ENCODE results near the gene MAP4K4. TPM values are rescaled to one million over a fixed set of nuclear protein-coding genes. Genes with fewer than 3 reads are reported as not detected.

MAP4K4 gene
- total and polyA plus RNA-seq, 2 of the 13 experiments (the other 11 are each of a cell fraction or from before 2014, with no cell fraction given), result 105 to 264 TPM

- TF ChIP-seq, protein P1, sequence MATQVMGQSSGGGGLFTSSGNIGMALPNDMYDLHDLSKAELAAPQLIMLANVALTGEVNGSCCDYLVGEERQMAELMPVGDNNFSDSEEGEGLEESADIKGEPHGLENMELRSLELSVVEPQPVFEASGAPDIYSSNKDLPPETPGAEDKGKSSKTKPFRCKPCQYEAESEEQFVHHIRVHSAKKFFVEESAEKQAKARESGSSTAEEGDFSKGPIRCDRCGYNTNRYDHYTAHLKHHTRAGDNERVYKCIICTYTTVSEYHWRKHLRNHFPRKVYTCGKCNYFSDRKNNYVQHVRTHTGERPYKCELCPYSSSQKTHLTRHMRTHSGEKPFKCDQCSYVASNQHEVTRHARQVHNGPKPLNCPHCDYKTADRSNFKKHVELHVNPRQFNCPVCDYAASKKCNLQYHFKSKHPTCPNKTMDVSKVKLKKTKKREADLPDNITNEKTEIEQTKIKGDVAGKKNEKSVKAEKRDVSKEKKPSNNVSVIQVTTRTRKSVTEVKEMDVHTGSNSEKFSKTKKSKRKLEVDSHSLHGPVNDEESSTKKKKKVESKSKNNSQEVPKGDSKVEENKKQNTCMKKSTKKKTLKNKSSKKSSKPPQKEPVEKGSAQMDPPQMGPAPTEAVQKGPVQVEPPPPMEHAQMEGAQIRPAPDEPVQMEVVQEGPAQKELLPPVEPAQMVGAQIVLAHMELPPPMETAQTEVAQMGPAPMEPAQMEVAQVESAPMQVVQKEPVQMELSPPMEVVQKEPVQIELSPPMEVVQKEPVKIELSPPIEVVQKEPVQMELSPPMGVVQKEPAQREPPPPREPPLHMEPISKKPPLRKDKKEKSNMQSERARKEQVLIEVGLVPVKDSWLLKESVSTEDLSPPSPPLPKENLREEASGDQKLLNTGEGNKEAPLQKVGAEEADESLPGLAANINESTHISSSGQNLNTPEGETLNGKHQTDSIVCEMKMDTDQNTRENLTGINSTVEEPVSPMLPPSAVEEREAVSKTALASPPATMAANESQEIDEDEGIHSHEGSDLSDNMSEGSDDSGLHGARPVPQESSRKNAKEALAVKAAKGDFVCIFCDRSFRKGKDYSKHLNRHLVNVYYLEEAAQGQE (IDR thresholded peaks at IDR 0.05; ENCODE audit: borderline replicate concordance in 1 of 2, low read depth in 1 of 2, low read length in 2 of 2), result no peak
- TF ChIP-seq ISX (CRISPR knock-in tag; conservative IDR thresholded peaks at IDR 0.05), result no peak
- TF ChIP-seq MATR3 (CRISPR knock-in tag; IDR thresholded peaks at IDR 0.05), result no peak
- TF ChIP-seq IKZF1 (IDR thresholded peaks at IDR 0.05), result no peak
- no peak for TF ChIP-seq U2AF1 (optimal IDR thresholded peaks at IDR 0.05; ENCODE audit: low read depth, low read length)
- TF ChIP-seq ZNF234 (CRISPR knock-in tag; conservative IDR thresholded peaks at IDR 0.05), result no peak
- TF ChIP-seq, protein P2, sequence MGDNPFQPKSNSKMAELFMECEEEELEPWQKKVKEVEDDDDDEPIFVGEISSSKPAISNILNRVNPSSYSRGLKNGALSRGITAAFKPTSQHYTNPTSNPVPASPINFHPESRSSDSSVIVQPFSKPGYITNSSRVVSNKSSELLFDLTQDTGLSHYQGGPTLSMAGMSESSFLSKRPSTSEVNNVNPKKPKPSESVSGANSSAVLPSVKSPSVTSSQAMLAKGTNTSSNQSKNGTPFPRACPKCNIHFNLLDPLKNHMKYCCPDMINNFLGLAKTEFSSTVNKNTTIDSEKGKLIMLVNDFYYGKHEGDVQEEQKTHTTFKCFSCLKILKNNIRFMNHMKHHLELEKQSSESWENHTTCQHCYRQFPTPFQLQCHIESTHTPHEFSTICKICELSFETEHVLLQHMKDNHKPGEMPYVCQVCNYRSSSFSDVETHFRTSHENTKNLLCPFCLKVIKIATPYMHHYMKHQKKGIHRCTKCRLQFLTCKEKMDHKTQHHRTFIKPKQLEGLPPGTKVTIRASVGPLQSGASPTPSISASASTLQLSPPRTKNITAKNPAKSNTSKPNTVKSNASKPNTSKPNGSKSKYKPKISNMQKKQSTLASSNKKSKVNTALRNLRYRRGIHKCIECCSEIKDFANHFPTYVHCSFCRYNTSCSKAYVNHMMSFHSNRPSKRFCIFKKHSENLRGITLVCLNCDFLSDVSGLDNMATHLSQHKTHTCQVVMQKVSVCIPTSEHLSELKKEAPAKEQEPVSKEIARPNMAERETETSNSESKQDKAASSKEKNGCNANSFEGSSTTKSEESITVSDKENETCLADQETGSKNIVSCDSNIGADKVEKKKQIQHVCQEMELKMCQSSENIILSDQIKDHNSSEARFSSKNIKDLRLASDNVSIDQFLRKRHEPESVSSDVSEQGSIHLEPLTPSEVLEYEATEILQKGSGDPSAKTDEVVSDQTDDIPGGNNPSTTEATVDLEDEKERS (CRISPR knock-in tag; IDR thresholded peaks at IDR 0.05), result 0 out of 2 replicates have a peak, but pooled peaks have one; percentile 33
- TF ChIP-seq AGO1 (IDR thresholded peaks at IDR 0.05; ENCODE audit: low read depth, low read length, poor library complexity, severe bottlenecking), result no peak
- TF ChIP-seq, protein P3, sequence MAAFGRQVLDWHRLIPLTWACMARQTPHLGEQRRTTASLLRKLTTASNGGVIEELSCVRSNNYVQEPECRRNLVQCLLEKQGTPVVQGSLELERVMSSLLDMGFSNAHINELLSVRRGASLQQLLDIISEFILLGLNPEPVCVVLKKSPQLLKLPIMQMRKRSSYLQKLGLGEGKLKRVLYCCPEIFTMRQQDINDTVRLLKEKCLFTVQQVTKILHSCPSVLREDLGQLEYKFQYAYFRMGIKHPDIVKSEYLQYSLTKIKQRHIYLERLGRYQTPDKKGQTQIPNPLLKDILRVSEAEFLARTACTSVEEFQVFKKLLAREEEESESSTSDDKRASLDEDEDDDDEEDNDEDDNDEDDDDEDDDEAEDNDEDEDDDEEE (CRISPR knock-in tag; IDR thresholded peaks at IDR 0.05), result no peak
- TF ChIP-seq, protein P4, sequence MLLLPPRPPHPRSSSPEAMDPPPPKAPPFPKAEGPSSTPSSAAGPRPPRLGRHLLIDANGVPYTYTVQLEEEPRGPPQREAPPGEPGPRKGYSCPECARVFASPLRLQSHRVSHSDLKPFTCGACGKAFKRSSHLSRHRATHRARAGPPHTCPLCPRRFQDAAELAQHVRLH (CRISPR knock-in tag; IDR thresholded peaks at IDR 0.05; ENCODE audit: borderline replicate concordance, low read depth), result no peak
- TF ChIP-seq MAFK (conservative IDR thresholded peaks at IDR 0.05 in 1 of 2, IDR thresholded peaks at IDR 0.05 in 1 of 2; ENCODE audit: low read length in 2 of 2), result no peak
- TF ChIP-seq, protein P5, sequence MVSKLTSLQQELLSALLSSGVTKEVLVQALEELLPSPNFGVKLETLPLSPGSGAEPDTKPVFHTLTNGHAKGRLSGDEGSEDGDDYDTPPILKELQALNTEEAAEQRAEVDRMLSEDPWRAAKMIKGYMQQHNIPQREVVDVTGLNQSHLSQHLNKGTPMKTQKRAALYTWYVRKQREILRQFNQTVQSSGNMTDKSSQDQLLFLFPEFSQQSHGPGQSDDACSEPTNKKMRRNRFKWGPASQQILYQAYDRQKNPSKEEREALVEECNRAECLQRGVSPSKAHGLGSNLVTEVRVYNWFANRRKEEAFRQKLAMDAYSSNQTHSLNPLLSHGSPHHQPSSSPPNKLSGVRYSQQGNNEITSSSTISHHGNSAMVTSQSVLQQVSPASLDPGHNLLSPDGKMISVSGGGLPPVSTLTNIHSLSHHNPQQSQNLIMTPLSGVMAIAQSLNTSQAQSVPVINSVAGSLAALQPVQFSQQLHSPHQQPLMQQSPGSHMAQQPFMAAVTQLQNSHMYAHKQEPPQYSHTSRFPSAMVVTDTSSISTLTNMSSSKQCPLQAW (CRISPR knock-in tag; IDR thresholded peaks at IDR 0.05), result no peak
- no peak for TF ChIP-seq MYC (CRISPR knock-in tag; IDR thresholded peaks at IDR 0.05; ENCODE audit: borderline replicate concordance)
- no peak for TF ChIP-seq SIX4 (CRISPR knock-in tag; IDR thresholded peaks at IDR 0.05)
- TF ChIP-seq, protein P6, sequence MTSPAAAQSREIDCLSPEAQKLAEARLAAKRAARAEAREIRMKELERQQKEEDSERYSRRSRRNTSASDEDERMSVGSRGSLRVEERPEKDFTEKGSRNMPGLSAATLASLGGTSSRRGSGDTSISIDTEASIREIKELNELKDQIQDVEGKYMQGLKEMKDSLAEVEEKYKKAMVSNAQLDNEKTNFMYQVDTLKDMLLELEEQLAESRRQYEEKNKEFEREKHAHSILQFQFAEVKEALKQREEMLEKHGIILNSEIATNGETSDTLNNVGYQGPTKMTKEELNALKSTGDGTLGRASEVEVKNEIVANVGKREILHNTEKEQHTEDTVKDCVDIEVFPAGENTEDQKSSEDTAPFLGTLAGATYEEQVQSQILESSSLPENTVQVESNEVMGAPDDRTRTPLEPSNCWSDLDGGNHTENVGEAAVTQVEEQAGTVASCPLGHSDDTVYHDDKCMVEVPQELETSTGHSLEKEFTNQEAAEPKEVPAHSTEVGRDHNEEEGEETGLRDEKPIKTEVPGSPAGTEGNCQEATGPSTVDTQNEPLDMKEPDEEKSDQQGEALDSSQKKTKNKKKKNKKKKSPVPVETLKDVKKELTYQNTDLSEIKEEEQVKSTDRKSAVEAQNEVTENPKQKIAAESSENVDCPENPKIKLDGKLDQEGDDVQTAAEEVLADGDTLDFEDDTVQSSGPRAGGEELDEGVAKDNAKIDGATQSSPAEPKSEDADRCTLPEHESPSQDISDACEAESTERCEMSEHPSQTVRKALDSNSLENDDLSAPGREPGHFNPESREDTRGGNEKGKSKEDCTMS (CRISPR knock-in tag; conservative IDR thresholded peaks at IDR 0.05), result no peak
- TF ChIP-seq PRPF4 (IDR thresholded peaks at IDR 0.05; ENCODE audit: low read depth, low read length, poor library complexity, severe bottlenecking), result no peak
- TF ChIP-seq PHB2 (IDR thresholded peaks at IDR 0.05; ENCODE audit: partially characterized antibody), result no peak
- peak; percentile 20; the same call in 1 of the 2 replicates for TF ChIP-seq FOXA3 (CRISPR knock-in tag; IDR thresholded peaks at IDR 0.05)
These were observed 125.9 kb downstream of the MAP4K4 start (continued) for GRCh38 chr2:101823347-101823791.
